ENCODE data around the gene PTBP2.

Gene PTBP2

DNA sequence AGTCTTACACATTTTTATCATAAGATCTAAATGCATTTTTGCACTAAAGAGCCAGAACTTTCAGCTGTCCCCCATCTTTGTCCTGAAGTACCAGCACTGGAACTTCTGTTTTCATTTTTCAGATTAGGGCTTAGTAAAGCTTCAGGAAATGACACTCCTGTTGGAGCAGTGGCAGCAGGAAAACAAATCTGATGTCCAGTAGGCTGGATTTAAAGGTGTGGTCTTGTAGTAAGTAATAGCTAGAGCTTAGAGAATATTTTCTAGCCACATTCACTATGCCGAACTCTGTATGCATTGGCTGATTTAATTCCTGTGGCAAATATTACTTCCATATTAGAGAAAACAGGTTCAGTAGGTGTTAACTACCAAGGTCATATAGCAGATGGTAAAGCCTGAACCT lies 103.6 kb downstream of the PTBP2 start:
- H3K4me3 ChIP-seq (ENCODE audit: control insufficient read depth, low read depth, low read length) = no peak overlapping the region
- no peak for DNase-seq (ENCODE audit: low read depth)
- TF ChIP-seq, protein P1, sequence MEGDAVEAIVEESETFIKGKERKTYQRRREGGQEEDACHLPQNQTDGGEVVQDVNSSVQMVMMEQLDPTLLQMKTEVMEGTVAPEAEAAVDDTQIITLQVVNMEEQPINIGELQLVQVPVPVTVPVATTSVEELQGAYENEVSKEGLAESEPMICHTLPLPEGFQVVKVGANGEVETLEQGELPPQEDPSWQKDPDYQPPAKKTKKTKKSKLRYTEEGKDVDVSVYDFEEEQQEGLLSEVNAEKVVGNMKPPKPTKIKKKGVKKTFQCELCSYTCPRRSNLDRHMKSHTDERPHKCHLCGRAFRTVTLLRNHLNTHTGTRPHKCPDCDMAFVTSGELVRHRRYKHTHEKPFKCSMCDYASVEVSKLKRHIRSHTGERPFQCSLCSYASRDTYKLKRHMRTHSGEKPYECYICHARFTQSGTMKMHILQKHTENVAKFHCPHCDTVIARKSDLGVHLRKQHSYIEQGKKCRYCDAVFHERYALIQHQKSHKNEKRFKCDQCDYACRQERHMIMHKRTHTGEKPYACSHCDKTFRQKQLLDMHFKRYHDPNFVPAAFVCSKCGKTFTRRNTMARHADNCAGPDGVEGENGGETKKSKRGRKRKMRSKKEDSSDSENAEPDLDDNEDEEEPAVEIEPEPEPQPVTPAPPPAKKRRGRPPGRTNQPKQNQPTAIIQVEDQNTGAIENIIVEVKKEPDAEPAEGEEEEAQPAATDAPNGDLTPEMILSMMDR (IDR thresholded peaks at IDR 0.05; ENCODE audit: control insufficient read depth, insufficient read depth, low read depth, low read length, missing control alignments) = no peak

DNA sequence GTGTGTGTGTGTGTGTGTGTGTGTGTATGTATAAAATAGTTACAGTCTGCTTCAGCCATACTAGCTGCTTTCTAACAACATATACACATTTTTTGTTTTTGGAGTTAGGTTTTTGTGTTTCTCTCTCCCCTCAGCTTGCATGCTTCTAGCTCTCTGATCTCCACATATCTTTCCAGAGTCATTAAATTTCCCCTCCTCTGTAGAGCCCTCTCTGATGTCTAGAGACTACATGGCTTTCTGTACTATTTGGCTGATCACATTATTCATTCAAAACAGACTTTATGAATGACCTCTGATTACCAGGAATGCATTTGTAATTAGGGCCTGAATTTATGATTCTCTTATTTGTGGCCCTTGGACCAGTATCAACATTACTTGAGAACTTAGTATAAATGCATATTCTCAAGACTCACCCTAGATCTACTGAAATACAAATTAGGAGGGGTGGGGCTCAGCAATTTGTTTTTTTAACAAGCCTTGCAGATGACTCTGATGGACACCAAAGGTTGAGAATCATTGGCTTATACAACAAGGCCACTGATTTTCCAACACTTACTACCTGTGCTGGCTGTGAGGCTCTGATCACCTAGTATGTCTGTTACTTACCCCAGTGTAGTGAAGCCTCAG lies 104.5 kb downstream of the PTBP2 start:
- TF ChIP-seq, protein P1 (IDR thresholded peaks at IDR 0.05; ENCODE audit: control insufficient read depth, insufficient read depth, low read depth, low read length, missing control alignments) = no peak
- no peak for DNase-seq (ENCODE audit: low read depth)
- no peak overlapping the region for H3K4me3 ChIP-seq (ENCODE audit: control insufficient read depth, low read depth, low read length)

DNA sequence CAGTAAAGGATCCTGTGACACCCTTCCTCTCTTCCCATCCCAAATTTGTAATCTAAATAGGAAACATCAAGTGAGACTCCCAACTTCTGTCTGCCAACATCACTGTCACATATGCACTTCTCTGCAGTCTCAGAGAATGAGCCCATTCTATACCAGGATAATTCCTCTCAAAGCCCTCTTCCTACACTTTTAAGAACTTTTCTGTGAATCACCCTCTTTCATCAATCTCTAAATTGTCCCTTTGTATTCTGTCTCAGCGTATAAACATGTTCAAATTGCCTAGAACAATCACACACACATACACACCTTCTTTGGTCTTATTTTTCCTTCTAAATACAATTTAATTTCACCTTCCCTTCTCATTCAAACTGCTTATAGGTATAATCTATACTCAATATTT lies 111.8 kb downstream of the PTBP2 start:
- DNase-seq (ENCODE audit: low read depth) = no peak
- TF ChIP-seq, protein P1 (IDR thresholded peaks at IDR 0.05; ENCODE audit: control insufficient read depth, insufficient read depth, low read depth, low read length, missing control alignments) = no peak
- no peak overlapping the region for H3K4me3 ChIP-seq (ENCODE audit: control insufficient read depth, low read depth, low read length)

- H3K4me3 ChIP-seq (ENCODE audit: control insufficient read depth, low read depth, low read length) = no peak overlapping the region
- DNase-seq (ENCODE audit: low read depth) = no peak
- TF ChIP-seq, protein P1 (IDR thresholded peaks at IDR 0.05; ENCODE audit: control insufficient read depth, insufficient read depth, low read depth, low read length, missing control alignments) = no peak
These were observed 113.4 kb downstream of the PTBP2 start for GRCh38 chr1:96834986-96835385.

DNA sequence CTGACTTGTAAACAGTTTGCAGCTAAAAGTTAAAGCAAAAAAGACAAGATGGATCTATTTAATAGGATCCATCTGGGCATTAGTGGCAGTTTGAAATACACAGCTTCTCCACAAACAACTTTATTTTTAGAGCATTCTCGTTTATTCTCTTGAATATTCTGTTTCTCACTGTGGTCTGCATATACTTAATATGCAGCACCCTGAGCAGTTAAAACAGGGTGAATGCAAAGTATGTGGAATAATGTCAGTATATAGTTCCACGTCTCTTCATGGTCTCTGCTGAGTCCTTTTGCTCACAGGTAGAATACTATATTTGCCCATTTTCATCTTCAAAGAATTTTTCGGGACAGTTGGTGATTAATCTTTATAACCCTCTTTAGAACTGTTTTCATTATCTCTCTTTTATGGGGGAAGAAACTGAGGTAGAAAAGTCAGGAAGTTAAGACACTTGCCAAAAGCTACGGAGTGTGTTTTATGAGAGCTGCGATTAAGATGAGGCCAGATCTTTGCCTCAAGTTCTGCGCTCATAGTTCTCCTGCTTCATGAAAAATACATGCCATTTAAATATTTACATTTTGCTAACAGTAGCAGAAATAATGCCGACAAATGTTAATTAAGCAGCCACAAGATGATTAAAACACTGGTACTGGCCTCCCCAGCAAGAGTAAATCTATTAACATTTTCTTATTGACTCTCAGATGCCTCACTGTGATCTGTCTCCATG lies 115.6 kb downstream of the PTBP2 start:
- TF ChIP-seq, protein P1 (IDR thresholded peaks at IDR 0.05; ENCODE audit: control insufficient read depth, insufficient read depth, low read depth, low read length, missing control alignments) = no peak
- no peak for DNase-seq (ENCODE audit: low read depth)
- H3K4me3 ChIP-seq (ENCODE audit: control insufficient read depth, low read depth, low read length) = no peak overlapping the region

DNA sequence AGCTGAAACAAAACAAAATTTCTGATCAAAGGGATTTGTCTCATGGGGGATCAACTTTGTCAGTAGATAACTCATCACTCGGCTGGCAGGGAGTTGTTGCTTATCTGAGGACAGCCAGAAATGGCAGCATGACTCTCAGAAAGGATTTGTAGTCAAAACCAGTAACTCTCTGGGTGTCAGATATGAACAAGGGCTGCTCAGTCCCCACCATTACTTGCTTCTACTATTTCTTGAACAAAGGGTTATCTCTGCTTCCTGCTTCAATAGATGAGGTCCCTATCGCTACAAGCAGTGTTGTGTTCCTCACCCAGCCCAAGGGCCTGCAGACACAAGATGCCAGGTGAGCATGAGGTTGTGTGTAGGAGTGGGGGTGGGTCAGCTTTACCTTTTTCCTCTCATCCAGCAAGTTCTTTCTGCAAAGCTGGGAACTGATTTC lies 116.2 kb downstream of the PTBP2 start:
- no peak overlapping the region for H3K4me3 ChIP-seq (ENCODE audit: control insufficient read depth, low read depth, low read length)
- no peak for DNase-seq (ENCODE audit: low read depth)
- TF ChIP-seq, protein P1 (IDR thresholded peaks at IDR 0.05; ENCODE audit: control insufficient read depth, insufficient read depth, low read depth, low read length, missing control alignments) = no peak
